Measurements from ENCODE around the gene ARL5B. TPM values are rescaled to one million over a fixed set of nuclear protein-coding genes. Genes with fewer than 3 reads are reported as not detected.

ARL5B gene
- total and polyA plus RNA-seq, 9 of the 15 experiments (the other 6 are each of a cell fraction or from before 2014, with no cell fraction given), result 4.1 to 22.2 (median 15.1) TPM

DNA sequence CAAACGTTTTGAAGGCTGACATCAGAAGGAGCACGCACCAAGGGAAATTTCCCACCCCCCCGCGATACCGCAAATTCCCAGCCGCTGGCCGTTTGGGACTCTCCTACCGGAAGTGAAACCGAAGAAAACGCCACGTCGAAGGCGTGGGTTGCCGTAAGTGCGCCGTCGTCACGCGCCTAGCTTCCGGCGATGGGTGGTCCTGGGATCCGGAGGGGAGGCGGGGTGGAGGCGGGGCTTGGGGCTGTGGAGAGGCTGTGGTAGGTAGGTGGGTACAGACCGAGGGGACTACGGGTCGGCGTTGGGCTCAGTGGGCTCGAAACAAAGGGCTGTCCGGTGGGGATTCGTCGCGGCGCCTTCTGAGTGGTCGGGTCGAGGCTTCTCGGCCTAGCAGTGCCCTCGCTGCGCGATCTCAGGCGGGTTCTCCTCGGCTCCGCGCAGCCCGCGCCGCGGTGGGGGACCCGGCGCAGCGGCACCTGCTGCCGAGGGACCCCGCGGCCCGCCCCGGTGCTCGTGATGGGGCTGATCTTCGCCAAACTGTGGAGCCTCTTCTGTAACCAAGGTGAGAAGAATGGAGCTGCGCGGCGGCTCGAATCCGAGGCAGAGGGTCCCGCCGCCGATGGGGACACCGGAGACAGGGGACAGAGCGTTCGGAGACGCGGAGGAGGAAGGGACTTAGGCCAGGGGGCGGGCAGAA is at the start of gene ARL5B (continued):
- peak; percentile 17; the same call in 1 of the 2 replicates for TF ChIP-seq L3MBTL2 (IDR thresholded peaks at IDR 0.05)
- peak; percentile 69 for TF ChIP-seq HCFC1 (IDR thresholded peaks at IDR 0.05; ENCODE audit: low read depth, low read length)
- peak; percentile 92 for TF ChIP-seq POLR2G (IDR thresholded peaks at IDR 0.05; ENCODE audit: low read depth, low read length)
- TF ChIP-seq ZNF644 (tag; IDR thresholded peaks at IDR 0.05; ENCODE audit: low read depth), result no peak
- TF ChIP-seq RFX5 (IDR thresholded peaks at IDR 0.05; ENCODE audit: low read depth, low read length), result no peak
- TF ChIP-seq, protein P1, sequence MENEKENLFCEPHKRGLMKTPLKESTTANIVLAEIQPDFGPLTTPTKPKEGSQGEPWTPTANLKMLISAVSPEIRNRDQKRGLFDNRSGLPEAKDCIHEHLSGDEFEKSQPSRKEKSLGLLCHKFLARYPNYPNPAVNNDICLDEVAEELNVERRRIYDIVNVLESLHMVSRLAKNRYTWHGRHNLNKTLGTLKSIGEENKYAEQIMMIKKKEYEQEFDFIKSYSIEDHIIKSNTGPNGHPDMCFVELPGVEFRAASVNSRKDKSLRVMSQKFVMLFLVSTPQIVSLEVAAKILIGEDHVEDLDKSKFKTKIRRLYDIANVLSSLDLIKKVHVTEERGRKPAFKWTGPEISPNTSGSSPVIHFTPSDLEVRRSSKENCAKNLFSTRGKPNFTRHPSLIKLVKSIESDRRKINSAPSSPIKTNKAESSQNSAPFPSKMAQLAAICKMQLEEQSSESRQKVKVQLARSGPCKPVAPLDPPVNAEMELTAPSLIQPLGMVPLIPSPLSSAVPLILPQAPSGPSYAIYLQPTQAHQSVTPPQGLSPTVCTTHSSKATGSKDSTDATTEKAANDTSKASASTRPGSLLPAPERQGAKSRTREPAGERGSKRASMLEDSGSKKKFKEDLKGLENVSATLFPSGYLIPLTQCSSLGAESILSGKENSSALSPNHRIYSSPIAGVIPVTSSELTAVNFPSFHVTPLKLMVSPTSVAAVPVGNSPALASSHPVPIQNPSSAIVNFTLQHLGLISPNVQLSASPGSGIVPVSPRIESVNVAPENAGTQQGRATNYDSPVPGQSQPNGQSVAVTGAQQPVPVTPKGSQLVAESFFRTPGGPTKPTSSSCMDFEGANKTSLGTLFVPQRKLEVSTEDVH (IDR thresholded peaks at IDR 0.05; ENCODE audit: low read depth, partially characterized antibody), result peak; percentile 27
- TF ChIP-seq, protein P2, sequence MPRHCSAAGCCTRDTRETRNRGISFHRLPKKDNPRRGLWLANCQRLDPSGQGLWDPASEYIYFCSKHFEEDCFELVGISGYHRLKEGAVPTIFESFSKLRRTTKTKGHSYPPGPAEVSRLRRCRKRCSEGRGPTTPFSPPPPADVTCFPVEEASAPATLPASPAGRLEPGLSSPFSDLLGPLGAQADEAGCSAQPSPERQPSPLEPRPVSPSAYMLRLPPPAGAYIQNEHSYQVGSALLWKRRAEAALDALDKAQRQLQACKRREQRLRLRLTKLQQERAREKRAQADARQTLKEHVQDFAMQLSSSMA (CRISPR knock-in tag; IDR thresholded peaks at IDR 0.05), result no peak
- peak; percentile 82 for TF ChIP-seq TAF1 (IDR thresholded peaks at IDR 0.05; ENCODE audit: control insufficient read depth, extremely low read depth, insufficient read depth, low read length, severe bottlenecking)
- TF ChIP-seq, protein P3, sequence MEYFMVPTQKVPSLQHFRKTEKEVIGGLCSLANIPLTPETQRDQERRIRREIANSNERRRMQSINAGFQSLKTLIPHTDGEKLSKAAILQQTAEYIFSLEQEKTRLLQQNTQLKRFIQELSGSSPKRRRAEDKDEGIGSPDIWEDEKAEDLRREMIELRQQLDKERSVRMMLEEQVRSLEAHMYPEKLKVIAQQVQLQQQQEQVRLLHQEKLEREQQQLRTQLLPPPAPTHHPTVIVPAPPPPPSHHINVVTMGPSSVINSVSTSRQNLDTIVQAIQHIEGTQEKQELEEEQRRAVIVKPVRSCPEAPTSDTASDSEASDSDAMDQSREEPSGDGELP (CRISPR knock-in tag; IDR thresholded peaks at IDR 0.05; ENCODE audit: borderline replicate concordance), result peak; percentile 88; the same call in 1 of the 2 replicates
- TF ChIP-seq NR4A1 (CRISPR knock-in tag; IDR thresholded peaks at IDR 0.05), result no peak; the same call in 1 of the 2 replicates
- TF ChIP-seq NR4A1 (tag; IDR thresholded peaks at IDR 0.05), result 0 out of 2 replicates have a peak, but pooled peaks have one; percentile 21
- TF ChIP-seq KDM5B (IDR thresholded peaks at IDR 0.05; ENCODE audit: insufficient replicate concordance, low read depth, low read length), result peak; percentile 44
- no peak for TF ChIP-seq ZKSCAN8 (CRISPR knock-in tag; IDR thresholded peaks at IDR 0.05)
- TF ChIP-seq ZBED1 (IDR thresholded peaks at IDR 0.05), result 0 out of 2 replicates have a peak, but pooled peaks have one; percentile 37
- peak; percentile 84; the same call in 1 of the 2 replicates for TF ChIP-seq MTA3 (IDR thresholded peaks at IDR 0.05; ENCODE audit: borderline replicate concordance)
- no peak for TF ChIP-seq TCF7 (IDR thresholded peaks at IDR 0.05; ENCODE audit: borderline replicate concordance)
- TF ChIP-seq, protein P4, sequence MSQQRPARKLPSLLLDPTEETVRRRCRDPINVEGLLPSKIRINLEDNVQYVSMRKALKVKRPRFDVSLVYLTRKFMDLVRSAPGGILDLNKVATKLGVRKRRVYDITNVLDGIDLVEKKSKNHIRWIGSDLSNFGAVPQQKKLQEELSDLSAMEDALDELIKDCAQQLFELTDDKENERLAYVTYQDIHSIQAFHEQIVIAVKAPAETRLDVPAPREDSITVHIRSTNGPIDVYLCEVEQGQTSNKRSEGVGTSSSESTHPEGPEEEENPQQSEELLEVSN (IDR thresholded peaks at IDR 0.05; ENCODE audit: borderline replicate concordance in 1 of 2, extremely low read depth in 1 of 2, insufficient read depth in 1 of 2, insufficient read length in 1 of 2, low read depth in 1 of 2, low read length in 1 of 2, poor library complexity in 1 of 2, severe bottlenecking in 1 of 2), result peak in 1 of 2 experiments; percentile 26
- TF ChIP-seq SMAD1 (IDR thresholded peaks at IDR 0.05; ENCODE audit: low read depth, low read length, partially characterized antibody), result peak; percentile 38
- TF ChIP-seq BHLHE40 (IDR thresholded peaks at IDR 0.05; ENCODE audit: low read length), result peak; percentile 83
- peak; percentile 95 for TF ChIP-seq RBFOX2 (IDR thresholded peaks at IDR 0.05; ENCODE audit: low read depth, low read length)
